ENCODE data around the gene HIF1A.
A peak's percentile ranks its signal among the peaks of the same experiment; 100 is the strongest.

HIF1A gene

DNA sequence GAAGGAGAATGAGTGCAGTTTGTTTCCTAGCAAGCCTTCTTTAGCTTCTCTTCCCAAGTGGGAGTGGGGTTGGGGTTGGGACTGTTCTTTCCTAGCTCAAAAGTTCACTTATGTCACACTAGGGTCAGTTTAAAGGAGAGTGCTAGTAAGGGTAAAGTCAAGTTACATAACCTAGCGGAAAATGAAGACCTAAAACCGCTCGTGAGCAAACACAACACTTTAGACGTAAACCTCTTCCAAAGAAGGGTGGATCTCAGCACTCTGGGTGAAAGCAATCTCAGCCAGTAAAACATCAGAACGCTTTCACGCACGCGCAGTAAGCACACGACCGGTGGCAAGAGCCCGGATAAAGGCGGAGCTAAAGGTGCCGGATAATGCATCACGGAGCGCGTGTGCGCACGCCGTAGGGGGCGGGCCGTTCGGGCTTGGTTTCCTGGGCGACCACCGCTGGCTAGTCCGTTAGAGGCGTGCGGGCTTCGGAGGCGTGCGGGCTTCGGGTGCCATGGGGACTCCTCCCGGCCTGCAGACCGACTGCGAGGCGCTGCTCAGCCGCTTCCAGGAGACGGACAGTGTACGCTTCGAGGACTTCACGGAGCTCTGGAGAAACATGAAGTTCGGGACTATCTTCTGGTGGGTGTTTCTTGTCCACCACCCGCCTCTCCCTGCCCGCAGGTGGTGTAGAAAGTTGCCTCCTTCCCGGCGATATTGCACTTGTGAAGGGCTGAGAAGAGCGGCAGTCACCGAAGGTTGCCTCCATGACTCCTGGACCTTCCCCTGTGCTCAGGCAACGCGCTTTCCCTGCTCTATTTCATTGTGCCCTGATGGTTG lies 66.9 kb downstream of the HIF1A start, which contains the start of gene SNAPC1:
Gene SNAPC1 (plus strand): TSS at position 462 of the 828 bp plus-strand sequence. CDS start 41 bp downstream, at position 503.
- DNase-seq = peak; percentile 96
- in situ Hi-C loops (cut with MboI; ENCODE audit: low pct_unique_long_range_greater_than_20kb, low sequenced_read_pairs) = no loop called here

DNA sequence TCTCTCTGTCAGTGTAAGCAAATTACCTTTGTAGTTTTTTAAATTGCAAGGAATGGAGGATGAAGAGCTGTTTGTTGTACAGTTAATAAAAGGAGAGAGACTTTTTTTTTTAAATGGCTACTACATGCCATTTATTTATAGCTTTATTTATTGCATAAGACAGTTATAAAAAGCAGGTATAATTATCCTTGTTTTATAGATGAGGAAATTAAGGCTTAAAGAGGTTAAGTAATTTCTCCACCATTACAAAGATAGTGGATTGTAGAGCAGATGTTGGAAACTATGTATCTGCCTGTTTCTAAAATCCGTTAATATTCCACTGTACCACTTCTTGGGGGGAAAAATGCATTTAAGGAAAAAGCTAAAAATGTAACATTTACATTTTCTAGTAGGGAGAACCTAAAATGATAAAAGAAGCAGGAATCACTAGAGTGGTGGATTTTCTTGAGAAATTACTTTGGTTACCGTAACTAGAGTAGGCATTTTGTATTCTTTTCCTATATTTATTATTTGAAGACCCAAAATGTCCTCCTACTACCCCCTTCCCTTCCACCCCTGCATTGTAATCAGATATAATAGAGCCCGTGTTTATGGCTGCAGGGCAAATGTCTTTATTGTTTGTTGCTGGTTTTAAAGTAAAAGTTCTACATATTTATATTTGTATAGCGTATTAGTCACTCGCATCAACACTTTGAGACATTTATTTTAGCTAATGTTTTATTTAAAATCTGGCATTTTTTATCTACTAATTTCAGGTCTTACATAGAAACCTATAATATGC lies 69.2 kb downstream of the HIF1A start:
- DNase-seq = no peak
- in situ Hi-C loops (cut with MboI; ENCODE audit: low pct_unique_long_range_greater_than_20kb, low sequenced_read_pairs) = no loop called here

DNA sequence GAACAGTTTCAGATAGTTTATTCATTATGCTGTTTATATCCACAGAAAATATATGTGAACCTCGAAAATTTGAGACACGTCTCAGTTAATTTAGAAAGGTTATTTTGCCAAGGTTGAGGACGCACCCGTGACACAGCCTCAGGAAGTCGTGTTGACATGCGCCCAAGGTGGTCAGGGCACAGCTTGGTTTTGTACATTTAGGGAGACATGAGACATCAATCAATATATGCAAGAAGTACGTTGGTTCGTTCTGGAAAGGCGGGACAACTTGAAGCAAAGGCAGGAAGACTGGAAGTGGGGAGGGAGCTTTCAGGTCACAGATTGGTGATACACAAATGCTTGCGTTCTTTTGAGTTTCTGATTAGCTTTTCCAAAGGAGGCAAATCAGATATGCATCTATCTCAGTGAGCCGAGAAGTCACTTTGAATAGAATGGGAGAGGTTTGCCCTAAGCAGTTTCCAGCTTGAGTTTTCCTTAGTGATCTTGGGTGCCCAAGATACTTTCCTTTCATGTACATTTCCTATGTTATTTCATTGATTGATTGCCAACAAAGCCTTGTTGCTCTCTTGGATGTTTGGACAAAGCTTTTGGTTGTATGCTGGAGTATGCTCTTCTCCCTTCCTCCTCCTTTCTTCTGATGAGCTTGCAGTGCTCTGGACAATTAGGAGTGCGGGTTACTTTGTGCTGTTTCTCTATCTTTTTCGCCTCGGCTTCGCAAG lies 70.1 kb downstream of the HIF1A start:
- in situ Hi-C loops (cut with MboI; ENCODE audit: low pct_unique_long_range_greater_than_20kb, low sequenced_read_pairs) = no loop called here

DNA sequence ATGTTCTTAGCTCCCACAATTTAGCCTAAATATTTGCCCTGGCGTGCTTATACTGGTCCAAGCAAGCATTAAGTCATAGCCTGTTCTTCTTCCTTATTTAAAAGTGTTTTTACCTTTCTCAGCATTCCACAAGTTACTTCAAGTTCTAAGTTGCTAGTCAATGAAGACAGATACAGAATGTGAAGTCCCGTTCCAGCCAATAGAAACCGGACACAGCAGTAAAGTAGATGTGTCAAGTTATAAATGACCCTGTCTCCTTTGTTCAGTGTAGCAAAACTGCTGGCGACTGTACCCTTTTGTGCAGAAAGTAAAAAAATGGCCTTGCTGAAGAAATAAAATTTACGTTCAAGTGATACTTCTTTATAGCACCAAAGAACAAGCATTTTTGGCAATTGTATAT lies 70.8 kb downstream of the HIF1A start:
- in situ Hi-C loops (cut with MboI; ENCODE audit: low pct_unique_long_range_greater_than_20kb, low sequenced_read_pairs) = no loop called here
- no peak for DNase-seq

More for the DNA sequence above, 70.1 kb downstream of the HIF1A start:
- no peak for DNase-seq

DNA sequence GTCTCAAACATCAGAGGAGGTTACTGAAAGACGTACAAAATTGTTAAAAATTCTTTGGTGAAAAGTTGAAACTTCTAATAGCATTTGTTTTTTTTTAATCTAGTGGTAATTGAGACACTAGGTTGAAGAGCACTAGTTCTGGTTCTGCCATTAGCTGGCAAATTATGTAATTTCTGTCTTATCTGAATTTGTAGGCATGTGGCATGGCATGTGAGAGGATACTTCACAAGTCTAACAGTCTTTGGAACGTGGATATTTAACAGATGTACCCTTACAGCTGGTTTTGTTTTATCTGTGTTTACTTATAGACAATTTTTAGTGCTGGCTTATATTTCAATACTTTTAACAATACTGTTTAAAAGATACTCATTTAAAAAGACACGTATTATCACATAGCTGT lies 72.9 kb downstream of the HIF1A start:
- DNase-seq = no peak
- in situ Hi-C loops (cut with MboI; ENCODE audit: low pct_unique_long_range_greater_than_20kb, low sequenced_read_pairs) = no loop called here

DNA sequence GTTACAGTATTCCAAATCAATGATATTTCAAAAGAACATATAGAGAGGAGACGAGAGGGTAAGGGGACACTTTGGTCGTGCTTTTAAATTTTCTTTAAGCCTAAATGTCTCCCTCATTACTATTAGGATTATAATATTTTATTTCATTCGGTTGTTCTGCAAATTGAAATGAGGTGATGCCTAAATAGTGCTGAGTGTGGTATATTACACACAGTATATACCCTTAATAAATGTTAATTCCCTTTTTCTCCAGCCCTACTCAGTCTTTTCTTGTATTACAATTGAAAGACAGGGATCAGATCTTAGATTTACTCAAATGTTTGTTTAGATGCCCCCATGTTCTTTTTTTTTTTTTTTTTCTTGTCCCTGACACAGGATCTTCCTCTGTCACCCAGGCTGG lies 74.6 kb downstream of the HIF1A start:
- in situ Hi-C loops (cut with MboI; ENCODE audit: low pct_unique_long_range_greater_than_20kb, low sequenced_read_pairs) = no loop called here
- no peak for DNase-seq

DNA sequence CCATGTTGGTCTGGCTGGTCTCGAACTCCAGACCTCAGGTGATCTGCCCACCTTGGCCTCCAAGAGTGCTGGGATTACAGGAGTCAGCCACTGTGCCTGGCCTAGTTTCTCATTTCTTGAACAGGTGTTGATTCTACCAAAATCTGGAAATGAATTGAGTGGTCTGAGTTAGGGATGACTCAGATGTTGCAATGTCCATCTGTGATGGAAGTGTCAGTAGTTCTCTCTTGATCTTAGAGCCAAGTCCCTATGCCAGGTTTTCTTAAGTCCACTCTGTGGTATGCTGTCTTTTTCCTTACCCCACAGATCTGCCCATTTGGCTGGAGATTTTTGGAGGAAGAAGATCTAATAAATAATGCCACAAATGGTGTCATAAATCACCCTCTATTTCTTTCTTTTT lies 79.5 kb downstream of the HIF1A start:
- in situ Hi-C loops (cut with MboI; ENCODE audit: low pct_unique_long_range_greater_than_20kb, low sequenced_read_pairs) = no loop called here
- no peak for DNase-seq

DNA sequence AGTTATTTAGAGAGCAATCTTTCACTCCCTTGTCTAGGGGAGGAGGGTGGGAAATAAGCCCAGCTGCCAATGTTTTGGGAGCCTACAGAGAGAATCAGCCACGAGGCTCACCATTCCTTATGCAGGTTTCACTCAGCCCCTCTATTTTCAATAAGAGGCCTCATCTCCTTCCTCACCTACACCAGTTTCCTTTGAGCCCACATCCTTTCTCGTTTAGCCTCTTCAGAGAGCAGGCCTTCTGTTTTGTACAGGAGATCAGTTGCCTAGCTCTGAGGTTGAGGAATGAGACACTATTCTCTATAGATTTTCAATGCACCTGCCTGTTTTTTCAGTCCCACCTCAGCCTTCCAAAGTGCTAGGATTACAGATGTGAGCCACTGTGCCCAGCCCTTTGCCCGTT lies 84.8 kb downstream of the HIF1A start:
- in situ Hi-C loops (cut with MboI; ENCODE audit: low pct_unique_long_range_greater_than_20kb, low sequenced_read_pairs) = no loop called here
- no peak for DNase-seq

DNA sequence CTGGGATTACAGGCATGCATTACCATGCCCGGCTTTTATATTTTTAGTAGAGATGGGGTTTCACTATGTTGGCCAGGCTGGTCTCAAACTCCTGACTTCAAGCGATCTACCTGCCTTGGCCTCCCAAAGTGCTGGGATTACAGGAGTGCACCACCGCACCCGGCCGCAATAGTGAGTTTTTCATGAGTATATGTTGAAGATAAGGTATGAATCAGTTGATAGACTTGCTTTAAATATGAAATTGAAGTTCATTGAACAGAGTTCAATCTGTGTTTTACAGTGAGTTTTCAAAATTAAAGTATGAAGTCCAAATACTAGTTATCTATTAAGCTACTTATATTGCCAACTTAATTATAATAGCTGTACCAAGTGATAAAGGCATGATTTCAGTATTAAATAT lies 102.0 kb downstream of the HIF1A start:
- no peak for DNase-seq
- in situ Hi-C loops (cut with MboI; ENCODE audit: low pct_unique_long_range_greater_than_20kb, low sequenced_read_pairs) = no loop called here

All from KBM-7 (cell line).